Stimulated activated CD8-positive, alpha-beta memory T cell treated with anti-CD3 and anti-CD28 coated beads, Interleukin-7, amount 100 ng/mL, for 4 hours (primary cell): ENCODE data around the gene PACS1.

Experiments used
- DNase-seq, 2 donors: peaks; one replicate each; pipeline ENCODE4 v3.0.0-alpha.2; 2020; ENCODE audit warnings: low read depth in 2 of 2

PACS1 gene

GRCh38 chr11:66288671-66289547 is 218.8 kb downstream of the PACS1 start, which contains the start of gene YIF1A:
Gene YIF1A, minus strand, starts transcription at chr11:66289143. Its CDS starts 158 bp downstream, at chr11:66288985.
- DNase-seq, result peak; percentile 98

GRCh38 chr11:66289548-66290329 is 219.7 kb downstream of the PACS1 start:
- peak; percentile 65 to 71 for DNase-seq

- DNase-seq, result no peak
Observed at GRCh38 chr11:66290330-66290621, 220.2 kb downstream of the PACS1 start.

GRCh38 chr11:66291303-66291705 is 221.2 kb downstream of the PACS1 start:
- DNase-seq, result no peak

- DNase-seq, result no peak
Observed at GRCh38 chr11:66291706-66292542, 221.9 kb downstream of the PACS1 start, which contains the start of gene TMEM151A. Gene TMEM151A, plus strand, starts transcription at chr11:66291894. Its CDS starts 120 bp downstream, at chr11:66292014.

DNA sequence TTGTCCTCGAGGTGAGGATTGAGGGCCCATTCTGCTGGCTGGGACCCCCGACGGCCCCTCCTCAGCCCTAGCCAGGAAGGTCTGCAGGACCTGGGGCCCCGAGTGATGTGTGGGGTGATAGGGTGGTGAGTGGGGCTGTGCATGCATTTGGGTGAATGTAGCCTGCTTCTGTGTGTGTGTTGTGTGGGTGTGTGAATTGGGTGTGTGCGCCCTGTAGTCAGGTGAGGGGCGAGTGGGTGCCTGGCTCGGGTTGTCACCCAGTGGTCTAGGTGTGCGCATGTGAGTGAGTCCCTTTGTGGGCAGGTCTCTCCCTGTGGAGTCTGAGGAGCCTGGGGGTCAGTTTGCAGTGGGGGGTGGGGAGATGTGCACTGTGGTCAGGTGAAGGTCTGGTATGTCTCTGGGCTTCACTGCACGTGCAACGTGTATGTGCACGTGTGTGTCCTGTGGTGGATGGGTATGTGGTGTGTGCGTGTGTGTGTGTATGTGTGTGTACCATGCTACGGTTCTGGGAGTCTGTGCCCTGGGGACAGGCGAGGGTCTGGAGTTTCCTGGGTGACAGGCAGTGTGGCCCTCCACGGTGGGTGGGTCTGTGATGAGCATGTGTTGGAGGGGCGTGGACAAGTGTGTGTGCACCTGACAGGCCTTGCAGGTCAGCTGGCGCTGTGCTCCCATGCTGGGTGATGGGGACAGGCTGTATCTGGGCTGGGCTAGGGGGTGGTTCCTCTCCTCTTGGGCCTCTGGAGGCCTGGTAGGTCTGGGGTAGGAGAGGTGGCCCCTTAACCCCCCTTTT is 222.7 kb downstream of the PACS1 start:
- no peak for DNase-seq

- no peak for DNase-seq
Observed at GRCh38 chr11:66293352-66293751, 223.3 kb downstream of the PACS1 start.

GRCh38 chr11:66293777-66294625 is 223.9 kb downstream of the PACS1 start:
- DNase-seq, result no peak
